Right atrium auricular region (tissue), 2 donors: ENCODE measurements around the gene ARFIP2. TPM values are rescaled to one million over a fixed set of nuclear protein-coding genes. Genes with fewer than 3 reads are reported as not detected.

Experiments used
- DNase-seq: peaks from one replicate; pipeline ENCODE4 v3.0.0-alpha.2; 2019; ENCODE audit warnings: low spot score
- H3K27ac ChIP-seq, 2 donors: fragments of 200-600 bp; sonication (generic); 1 replicate in 1 of 2; 2 replicates in 1 of 2; pipeline ENCODE4 v1.5.1; 2016 to 2019
- H3K27me3 ChIP-seq, 2 donors: fragments of 200-600 bp; sonication (generic); one replicate each; pipeline versions ENCODE4 v1.5.1 to v1.6.0; 2017 to 2019
- H3K36me3 ChIP-seq: fragments of 200-600 bp; sonication (generic); one replicate; pipeline ENCODE4 v1.5.1; 2016
- H3K4me1 ChIP-seq, 2 donors: fragments of 200-600 bp; sonication (generic); one replicate each; pipeline versions ENCODE4 v1.5.1 to v1.6.0; 2017 to 2019
- H3K4me3 ChIP-seq, 2 donors: fragments of 200-600 bp; sonication (generic); 1 replicate in 1 of 2; 2 replicates in 1 of 2; pipeline ENCODE4 v1.5.1; 2017 to 2019; ENCODE audit warnings: mild to moderate bottlenecking in 1 of 2, moderate library complexity in 1 of 2
- H3K9me3 ChIP-seq, 2 donors: fragments of 200-600 bp; sonication (generic); one replicate each; pipeline ENCODE4 v1.5.1; 2019
- total RNA-seq, 2 donors: library from RNA; depleted of rRNA; stranded (reverse); fragments of >200 nt; gene quantifications; one replicate each; pipeline ENCODE4 v1.1.0, GENCODE V29; 2016
- TF ChIP-seq, protein P1 (sequence below), 2 donors: fragments of 200-600 bp; sonication (generic); IDR thresholded peaks; one replicate each; pipeline ENCODE4 v1.5.1; 2019; ENCODE audit warnings: antibody characterized with exemption in 2 of 2

Gene ARFIP2
- total RNA-seq, 2 donors from 2014 or later = 19.2 to 34.1 TPM

DNA sequence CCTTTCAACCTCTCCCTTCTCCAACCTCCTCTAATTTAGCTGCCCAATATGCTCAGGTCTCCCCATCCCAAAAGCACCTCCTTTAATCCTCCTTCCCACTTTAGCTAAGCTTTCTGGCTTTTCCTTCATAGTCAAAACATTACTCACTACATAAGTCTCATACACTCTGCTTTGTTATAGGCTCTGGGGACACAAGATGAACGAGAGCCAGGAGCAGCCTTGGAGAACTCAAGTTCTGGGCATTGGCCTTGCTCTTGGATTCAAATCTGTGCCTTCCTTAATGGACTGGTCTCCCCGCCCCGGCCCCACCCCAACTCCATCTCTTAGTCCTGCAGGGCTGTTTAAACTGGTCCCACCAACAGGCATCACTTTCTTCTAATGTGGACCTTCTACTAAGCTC, 28.9 kb downstream of the ARFIP2 start:
- H3K4me3 ChIP-seq = no peak overlapping the region
- H3K4me1 ChIP-seq = peaks cover 0 to 4% of the 10 kb centered on the region in 2 donors
- no peaks in the 10 kb centered on the region for H3K9me3 ChIP-seq
- no peaks in the 10 kb centered on the region for H3K27me3 ChIP-seq
- TF ChIP-seq, protein P1, sequence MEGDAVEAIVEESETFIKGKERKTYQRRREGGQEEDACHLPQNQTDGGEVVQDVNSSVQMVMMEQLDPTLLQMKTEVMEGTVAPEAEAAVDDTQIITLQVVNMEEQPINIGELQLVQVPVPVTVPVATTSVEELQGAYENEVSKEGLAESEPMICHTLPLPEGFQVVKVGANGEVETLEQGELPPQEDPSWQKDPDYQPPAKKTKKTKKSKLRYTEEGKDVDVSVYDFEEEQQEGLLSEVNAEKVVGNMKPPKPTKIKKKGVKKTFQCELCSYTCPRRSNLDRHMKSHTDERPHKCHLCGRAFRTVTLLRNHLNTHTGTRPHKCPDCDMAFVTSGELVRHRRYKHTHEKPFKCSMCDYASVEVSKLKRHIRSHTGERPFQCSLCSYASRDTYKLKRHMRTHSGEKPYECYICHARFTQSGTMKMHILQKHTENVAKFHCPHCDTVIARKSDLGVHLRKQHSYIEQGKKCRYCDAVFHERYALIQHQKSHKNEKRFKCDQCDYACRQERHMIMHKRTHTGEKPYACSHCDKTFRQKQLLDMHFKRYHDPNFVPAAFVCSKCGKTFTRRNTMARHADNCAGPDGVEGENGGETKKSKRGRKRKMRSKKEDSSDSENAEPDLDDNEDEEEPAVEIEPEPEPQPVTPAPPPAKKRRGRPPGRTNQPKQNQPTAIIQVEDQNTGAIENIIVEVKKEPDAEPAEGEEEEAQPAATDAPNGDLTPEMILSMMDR (IDR thresholded peaks at IDR 0.05) = no peak
- DNase-seq = no peak
- peaks cover 79% of the 10 kb centered on the region for H3K36me3 ChIP-seq
- no peak overlapping the region for H3K27ac ChIP-seq

DNA sequence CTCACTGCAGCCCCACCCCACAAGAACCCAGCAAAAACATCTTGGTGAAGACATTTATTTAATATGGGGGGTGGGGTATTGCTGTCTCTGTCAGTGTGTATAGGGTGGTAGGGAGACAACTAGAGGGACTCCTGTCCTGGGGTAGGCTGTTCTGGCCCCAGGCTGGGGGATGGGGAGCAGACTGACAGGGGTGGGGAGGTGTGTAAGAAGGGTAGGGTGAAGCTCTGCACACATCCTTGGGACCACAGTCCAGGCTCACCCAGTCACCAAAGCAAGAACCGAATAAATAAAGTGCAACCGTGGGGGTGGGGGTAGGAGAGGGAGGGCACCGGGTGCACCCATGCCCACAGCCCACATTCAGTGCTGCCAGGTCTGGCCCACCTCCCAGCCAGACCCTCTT, 32.6 kb downstream of the ARFIP2 start:
- Histone ChIP-seq H3K4me1 (peaks cover 0 to 4% of the 10 kb centered on the region in 2 donors), H3K4me3 (no peak overlapping the region), H3K27ac (no peak overlapping the region), H3K36me3 (peaks cover 48% of the 10 kb centered on the region), H3K27me3 (no peaks in the 10 kb centered on the region), H3K9me3 (no peaks in the 10 kb centered on the region)
- no peak for DNase-seq
- TF ChIP-seq, protein P1 (IDR thresholded peaks at IDR 0.05) = no peak

DNA sequence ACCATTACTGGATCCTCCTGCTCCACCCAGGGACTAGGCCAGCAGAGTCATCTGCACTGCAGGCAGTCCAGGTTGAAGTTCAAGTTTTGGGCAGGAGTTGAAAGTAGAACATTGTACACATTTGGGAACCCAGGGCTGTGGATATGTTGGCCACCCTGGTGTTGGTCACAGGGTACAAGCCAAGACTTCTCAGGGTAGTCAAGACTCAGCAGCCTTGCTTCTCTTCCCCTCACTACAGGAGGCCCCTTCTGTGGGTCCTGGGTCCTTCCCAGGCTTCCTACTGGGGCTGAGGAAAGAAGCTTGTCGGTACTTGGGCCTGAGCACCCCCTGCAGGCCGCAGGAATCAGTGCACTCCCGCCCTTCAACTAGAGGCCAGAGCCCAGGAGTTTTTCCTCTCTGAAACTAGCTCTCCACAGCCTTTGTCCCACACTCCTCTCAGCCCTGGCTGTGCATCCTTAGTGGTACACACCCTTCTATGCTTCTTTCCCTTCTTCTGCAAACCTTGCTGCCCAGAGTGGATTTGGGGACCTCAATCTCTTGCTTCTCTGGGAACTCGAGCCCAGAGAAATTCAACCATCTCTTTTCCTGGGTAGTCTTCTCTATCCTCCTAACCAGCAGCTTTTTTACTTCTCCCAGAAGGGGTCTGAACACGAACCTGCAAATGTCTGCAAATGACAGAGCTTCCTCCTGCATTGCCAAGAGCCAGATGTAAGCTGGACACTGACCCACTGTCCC, 37.7 kb downstream of the ARFIP2 start:
- TF ChIP-seq, protein P1 (IDR thresholded peaks at IDR 0.05) = peak; percentile 67 to 86
- no peak overlapping the region for H3K27ac ChIP-seq
- H3K4me1 ChIP-seq = no peaks in the 10 kb centered on the region
- H3K4me3 ChIP-seq = no peak overlapping the region
- H3K36me3 ChIP-seq = peaks cover under 1% of the 10 kb centered on the region
- no peaks in the 10 kb centered on the region for H3K9me3 ChIP-seq
- DNase-seq = peak; percentile 64
- no peaks in the 10 kb centered on the region for H3K27me3 ChIP-seq

DNA sequence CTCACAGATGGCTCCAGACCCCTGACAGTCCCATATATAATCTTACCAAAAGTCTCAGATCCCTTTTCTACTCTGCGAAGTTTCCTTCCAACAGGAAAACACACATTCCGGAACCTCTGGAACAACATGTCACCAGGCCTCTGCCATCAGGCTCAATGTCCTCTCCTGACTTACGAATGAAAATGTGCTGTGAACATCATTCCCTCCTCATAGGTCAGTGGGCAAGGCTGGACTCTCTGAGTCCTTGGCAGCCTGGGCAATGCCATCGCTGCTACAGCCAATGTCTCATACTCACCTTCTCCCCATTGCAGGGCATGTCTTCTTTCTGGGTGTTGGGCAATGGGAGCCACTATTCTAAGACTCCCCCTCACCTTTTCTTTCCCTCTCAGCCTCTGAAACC, 38.7 kb downstream of the ARFIP2 start:
- TF ChIP-seq, protein P1 (IDR thresholded peaks at IDR 0.05) = no peak
- no peaks in the 10 kb centered on the region for H3K36me3 ChIP-seq
- H3K27ac ChIP-seq = no peak overlapping the region
- H3K4me3 ChIP-seq = no peak overlapping the region
- no peaks in the 10 kb centered on the region for H3K9me3 ChIP-seq
- DNase-seq = no peak
- no peaks in the 10 kb centered on the region for H3K4me1 ChIP-seq
- no peaks in the 10 kb centered on the region for H3K27me3 ChIP-seq

DNA sequence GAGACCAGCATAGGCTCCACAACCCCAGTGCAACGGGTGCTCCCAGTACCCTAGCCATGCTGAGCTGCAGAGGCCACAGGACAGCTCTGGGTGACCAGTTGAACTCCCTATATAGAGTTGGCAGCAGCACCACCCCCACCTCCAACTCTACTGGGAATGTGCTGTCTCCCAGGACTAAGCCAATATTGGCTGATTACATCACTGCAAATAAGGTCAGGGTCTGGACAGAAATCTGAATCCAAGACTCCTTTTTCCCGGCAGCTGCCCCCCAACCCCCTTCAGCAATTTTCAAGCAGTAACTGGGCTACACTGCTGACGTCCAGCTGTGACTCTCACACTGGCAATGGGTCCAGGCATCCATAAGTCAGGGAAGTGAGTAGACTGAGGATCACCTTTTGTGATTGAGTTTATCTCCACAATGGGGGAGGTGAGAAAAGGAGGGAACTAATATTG, 40.2 kb downstream of the ARFIP2 start, which contains the start of gene HPX:
HPX (minus strand) TSS at position 82 of the 453 bp plus-strand sequence; CDS start at position 58, 24 bp downstream.
- Histone ChIP-seq H3K27me3 (no peaks in the 10 kb centered on the region), H3K36me3 (no peaks in the 10 kb centered on the region), H3K4me3 (no peak within 1 kb of the TSS), H3K27ac (no peak within 1 kb of the TSS), H3K4me1 (no peaks in the 10 kb centered on the region), H3K9me3 (no peaks in the 10 kb centered on the region)
- DNase-seq = no peak
- TF ChIP-seq, protein P1 (IDR thresholded peaks at IDR 0.05) = no peak
